Measurements from ENCODE around the gene AHI1.

- TF ChIP-seq CTCF (tag by site-specific recombination; IDR thresholded peaks at IDR 0.05) = no peak
- no peak for TF ChIP-seq REST (tag by site-specific recombination; IDR thresholded peaks at IDR 0.05)
- no peak for TF ChIP-seq ZBTB8A (tag by site-specific recombination; IDR thresholded peaks at IDR 0.05)
- no peak for TF ChIP-seq ZNF785 (tag by site-specific recombination; IDR thresholded peaks at IDR 0.05)
- no peak for TF ChIP-seq ZNF391 (tag by site-specific recombination; IDR thresholded peaks at IDR 0.05; ENCODE audit: borderline replicate concordance, low read depth)
- no peak for TF ChIP-seq ZNF302 (tag by site-specific recombination; IDR thresholded peaks at IDR 0.05; ENCODE audit: low read depth)
- TF ChIP-seq ZNF670 (tag by site-specific recombination; IDR thresholded peaks at IDR 0.05; ENCODE audit: low read depth) = no peak
- TF ChIP-seq ZNF311 (tag by site-specific recombination; IDR thresholded peaks at IDR 0.05; ENCODE audit: borderline replicate concordance) = no peak
- TF ChIP-seq ZNF133 (tag by site-specific recombination; IDR thresholded peaks at IDR 0.05) = no peak
- TF ChIP-seq BCL11A (tag by site-specific recombination; IDR thresholded peaks at IDR 0.05; ENCODE audit: low read depth) = no peak
- no peak for TF ChIP-seq ZNF239 (tag by site-specific recombination; IDR thresholded peaks at IDR 0.05)
- TF ChIP-seq ZNF768 (tag by site-specific recombination; IDR thresholded peaks at IDR 0.05) = no peak
- TF ChIP-seq ZNF423 (tag by site-specific recombination; IDR thresholded peaks at IDR 0.05) = no peak
These were observed 48.7 kb upstream of the AHI1 start for GRCh38 chr6:135546206-135546605.

All from HEK293 (cell line).